Esophagus squamous epithelium (tissue), 4 donors: ENCODE measurements around the gene SH2D3A. TPM values are rescaled to one million over a fixed set of nuclear protein-coding genes. Genes with fewer than 3 reads are reported as not detected.

ENCODE experiments used
- total RNA-seq, 4 donors: library from RNA; depleted of rRNA; stranded (reverse); fragments of >200 nt; gene quantifications; one replicate each; pipeline ENCODE4 v1.1.0, GENCODE V29; 2016

SH2D3A gene
- total RNA-seq, 4 donors from 2014 or later = 17.3 to 52.1 (median 40.6) TPM

Other genes with a start within 250 kb of the SH2D3A start
- gene TNFSF9, start 236.4 kb downstream of the SH2D3A start, total RNA-seq = 10 to 100 TPM in 3 of 4 donors, 1 to 10 TPM in 1; 6.3 to 21.6 (median 17.8) TPM
- 1 to 10 TPM in 1 of 4 donors, not detected in 3; 4.0 TPM for gene CD70, start 176.3 kb downstream of the SH2D3A start, total RNA-seq
- gene TNFSF14, start 97.3 kb downstream of the SH2D3A start, total RNA-seq = 1 to 10 TPM in 2 of 4 donors, under 1 TPM in 2; 0.09 to 1.3 (median 0.86) TPM
- 100 to 1,000 TPM in 2 of 4 donors, 10 to 100 TPM in 2; 12.0 to 501 (median 189) TPM for gene C3, start 46.8 kb downstream of the SH2D3A start, total RNA-seq
- gene GPR108, start 29.9 kb downstream of the SH2D3A start, total RNA-seq = 10 to 100 TPM; 45.7 to 72.8 (median 52.0) TPM
- 100 to 1,000 TPM in 3 of 4 donors, 10 to 100 TPM in 1; 67.6 to 160 (median 117) TPM for gene TRIP10, start 27.8 kb downstream of the SH2D3A start, total RNA-seq
- gene VAV1, start 5.3 kb upstream of the SH2D3A start, total RNA-seq = 1 to 10 TPM in 3 of 4 donors, under 1 TPM in 1; 0.83 to 7.6 (median 3.6) TPM
- gene ADGRE1, start 120.1 kb upstream of the SH2D3A start, total RNA-seq = under 1 TPM in 1 of 4 donors, not detected in 3; 0.38 TPM